HL-60 (cell line): ENCODE data around the gene COG8.

ENCODE experiments used
- DNase-seq, 2 experiments: peaks; one replicate each; pipeline ENCODE4 v3.0.0-alpha.2; 2010 to 2020; ENCODE audit warnings: low read depth in 1 of 2, low spot score in 1 of 2
- H3K27ac ChIP-seq: fragments of 250-450 bp; sonication (Bioruptor Pico); replicated peaks from 2 replicates; pipeline ENCODE4 v1.5.1; 2020; ENCODE audit warnings: mild to moderate bottlenecking, moderate library complexity
- H3K27me3 ChIP-seq: fragments of 250-450 bp; sonication (Bioruptor Pico); 2 replicates; pipeline ENCODE4 v1.5.1; 2021; ENCODE audit warnings: mild to moderate bottlenecking, moderate library complexity; ENCODE audit not compliant: insufficient read depth, poor library complexity, severe bottlenecking
- H3K4me3 ChIP-seq: replicated peaks from 2 replicates; pipeline ENCODE4 v1.5.1; 2011; ENCODE audit warnings: mild to moderate bottlenecking, control low read depth, low read length; ENCODE audit not compliant: insufficient read depth
- GABPA ChIP-seq: IDR thresholded peaks from 2 replicates; pipeline ENCODE4 v1.6.1; 2012; ENCODE audit warnings: low read depth
- POLR2AphosphoS5 ChIP-seq: IDR thresholded peaks from 2 replicates; pipeline ENCODE4 v1.6.1; 2012; ENCODE audit warnings: low read depth
- SPI1 ChIP-seq: IDR thresholded peaks from 2 replicates; pipeline ENCODE4 v1.6.1; 2012; ENCODE audit warnings: low read depth, mild to moderate bottlenecking, borderline replicate concordance
- TF ChIP-seq, protein P1 (sequence below): IDR thresholded peaks from 2 replicates; pipeline ENCODE4 v1.6.1; 2012; ENCODE audit warnings: low read depth; ENCODE audit not compliant: insufficient replicate concordance
- TF ChIP-seq, protein P2 (sequence below): IDR thresholded peaks from one replicate; pipeline ENCODE4 v1.5.1; 2011; ENCODE audit warnings: low read length, control low read depth, inconsistent platforms; ENCODE audit not compliant: insufficient read depth

The COG8 gene

DNA sequence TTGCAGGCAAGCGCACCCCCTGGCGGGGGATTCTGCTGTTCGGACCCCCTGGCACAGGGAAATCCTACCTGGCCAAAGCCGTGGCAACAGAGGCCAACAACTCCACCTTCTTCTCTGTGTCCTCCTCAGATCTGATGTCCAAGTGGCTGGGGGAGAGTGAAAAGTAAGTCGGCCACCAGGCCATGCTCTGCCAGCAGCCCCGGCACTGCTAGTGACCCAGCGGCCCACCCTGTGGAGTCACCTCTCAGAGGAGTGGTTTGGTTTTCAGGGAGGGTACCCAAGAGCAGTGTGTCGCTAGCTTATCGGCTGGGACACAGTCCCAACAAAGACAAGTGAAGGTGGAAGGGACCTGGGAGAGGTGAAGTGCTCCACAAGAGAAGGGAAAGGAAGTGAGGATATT lies 20.0 kb downstream of the COG8 start:
- DNase-seq = no peak
- no peak overlapping the region for H3K27ac ChIP-seq
- TF ChIP-seq, protein P1, sequence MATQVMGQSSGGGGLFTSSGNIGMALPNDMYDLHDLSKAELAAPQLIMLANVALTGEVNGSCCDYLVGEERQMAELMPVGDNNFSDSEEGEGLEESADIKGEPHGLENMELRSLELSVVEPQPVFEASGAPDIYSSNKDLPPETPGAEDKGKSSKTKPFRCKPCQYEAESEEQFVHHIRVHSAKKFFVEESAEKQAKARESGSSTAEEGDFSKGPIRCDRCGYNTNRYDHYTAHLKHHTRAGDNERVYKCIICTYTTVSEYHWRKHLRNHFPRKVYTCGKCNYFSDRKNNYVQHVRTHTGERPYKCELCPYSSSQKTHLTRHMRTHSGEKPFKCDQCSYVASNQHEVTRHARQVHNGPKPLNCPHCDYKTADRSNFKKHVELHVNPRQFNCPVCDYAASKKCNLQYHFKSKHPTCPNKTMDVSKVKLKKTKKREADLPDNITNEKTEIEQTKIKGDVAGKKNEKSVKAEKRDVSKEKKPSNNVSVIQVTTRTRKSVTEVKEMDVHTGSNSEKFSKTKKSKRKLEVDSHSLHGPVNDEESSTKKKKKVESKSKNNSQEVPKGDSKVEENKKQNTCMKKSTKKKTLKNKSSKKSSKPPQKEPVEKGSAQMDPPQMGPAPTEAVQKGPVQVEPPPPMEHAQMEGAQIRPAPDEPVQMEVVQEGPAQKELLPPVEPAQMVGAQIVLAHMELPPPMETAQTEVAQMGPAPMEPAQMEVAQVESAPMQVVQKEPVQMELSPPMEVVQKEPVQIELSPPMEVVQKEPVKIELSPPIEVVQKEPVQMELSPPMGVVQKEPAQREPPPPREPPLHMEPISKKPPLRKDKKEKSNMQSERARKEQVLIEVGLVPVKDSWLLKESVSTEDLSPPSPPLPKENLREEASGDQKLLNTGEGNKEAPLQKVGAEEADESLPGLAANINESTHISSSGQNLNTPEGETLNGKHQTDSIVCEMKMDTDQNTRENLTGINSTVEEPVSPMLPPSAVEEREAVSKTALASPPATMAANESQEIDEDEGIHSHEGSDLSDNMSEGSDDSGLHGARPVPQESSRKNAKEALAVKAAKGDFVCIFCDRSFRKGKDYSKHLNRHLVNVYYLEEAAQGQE = no peak
- no peak for TF ChIP-seq GABPA
- TF ChIP-seq SPI1 = no peak
- no peak for TF ChIP-seq POLR2AphosphoS5
- TF ChIP-seq, protein P2, sequence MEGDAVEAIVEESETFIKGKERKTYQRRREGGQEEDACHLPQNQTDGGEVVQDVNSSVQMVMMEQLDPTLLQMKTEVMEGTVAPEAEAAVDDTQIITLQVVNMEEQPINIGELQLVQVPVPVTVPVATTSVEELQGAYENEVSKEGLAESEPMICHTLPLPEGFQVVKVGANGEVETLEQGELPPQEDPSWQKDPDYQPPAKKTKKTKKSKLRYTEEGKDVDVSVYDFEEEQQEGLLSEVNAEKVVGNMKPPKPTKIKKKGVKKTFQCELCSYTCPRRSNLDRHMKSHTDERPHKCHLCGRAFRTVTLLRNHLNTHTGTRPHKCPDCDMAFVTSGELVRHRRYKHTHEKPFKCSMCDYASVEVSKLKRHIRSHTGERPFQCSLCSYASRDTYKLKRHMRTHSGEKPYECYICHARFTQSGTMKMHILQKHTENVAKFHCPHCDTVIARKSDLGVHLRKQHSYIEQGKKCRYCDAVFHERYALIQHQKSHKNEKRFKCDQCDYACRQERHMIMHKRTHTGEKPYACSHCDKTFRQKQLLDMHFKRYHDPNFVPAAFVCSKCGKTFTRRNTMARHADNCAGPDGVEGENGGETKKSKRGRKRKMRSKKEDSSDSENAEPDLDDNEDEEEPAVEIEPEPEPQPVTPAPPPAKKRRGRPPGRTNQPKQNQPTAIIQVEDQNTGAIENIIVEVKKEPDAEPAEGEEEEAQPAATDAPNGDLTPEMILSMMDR = no peak
- no peaks in the 10 kb centered on the region for H3K27me3 ChIP-seq
- H3K4me3 ChIP-seq = no peak overlapping the region

DNA sequence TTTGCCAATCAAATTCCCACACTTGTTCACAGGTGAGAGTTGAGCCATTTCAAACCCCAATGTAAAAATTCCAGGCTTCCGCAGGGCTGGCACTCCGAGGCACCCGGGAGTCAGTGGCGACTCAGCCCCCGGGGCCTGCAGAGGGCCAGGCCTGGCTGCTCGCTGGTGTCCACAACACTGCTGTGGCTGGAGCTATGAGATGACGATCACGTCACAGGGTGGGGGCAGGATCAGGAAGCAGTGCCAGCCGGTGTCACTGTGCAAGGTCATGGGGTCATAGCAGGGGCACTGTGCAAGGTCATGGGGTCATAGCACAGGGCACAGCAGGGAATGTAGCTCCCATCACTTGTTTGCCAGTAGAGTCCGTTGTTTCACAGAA lies 20.5 kb downstream of the COG8 start:
- no peaks in the 10 kb centered on the region for H3K27me3 ChIP-seq
- no peak overlapping the region for H3K4me3 ChIP-seq
- DNase-seq = no peak
- no peak overlapping the region for H3K27ac ChIP-seq
- TF ChIP-seq, protein P1 = no peak
- no peak for TF ChIP-seq GABPA
- no peak for TF ChIP-seq SPI1
- TF ChIP-seq, protein P2 = no peak
- TF ChIP-seq POLR2AphosphoS5 = no peak

DNA sequence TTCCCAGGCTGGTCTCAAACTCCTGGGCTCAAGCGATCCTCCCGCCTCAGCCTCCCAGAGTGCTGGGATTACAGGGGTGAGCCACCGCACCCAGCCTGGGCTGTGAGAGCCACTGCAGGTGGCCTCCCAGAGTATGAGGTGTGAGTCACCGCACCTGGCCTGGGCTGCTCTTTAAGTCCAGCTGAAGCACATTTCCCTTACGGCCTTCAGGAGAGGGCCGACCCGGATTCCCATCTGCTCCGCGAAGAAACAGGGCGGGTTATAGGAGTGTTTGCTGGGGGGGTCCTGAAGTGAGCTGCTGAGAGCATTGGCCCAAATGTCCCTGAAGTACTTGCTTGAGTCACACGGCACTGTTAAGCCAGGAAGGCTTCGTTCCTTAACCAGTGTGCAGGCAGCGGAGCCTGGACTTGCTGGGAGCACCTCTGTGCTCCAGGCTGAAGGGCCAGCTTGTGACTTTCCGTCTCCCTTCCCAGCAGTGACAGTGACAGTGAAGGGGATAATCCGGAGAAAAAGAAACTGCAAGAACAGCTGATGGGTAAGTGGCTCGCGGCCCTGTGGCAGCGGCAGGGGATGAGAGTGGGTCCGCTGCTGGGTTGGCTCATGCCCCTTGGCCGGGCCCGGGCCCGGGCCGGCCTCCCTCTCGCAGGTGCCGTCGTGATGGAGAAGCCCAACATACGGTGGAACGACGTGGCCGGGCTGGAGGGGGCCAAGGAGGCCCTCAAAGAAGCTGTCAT lies 21.0 kb downstream of the COG8 start:
- no peaks in the 10 kb centered on the region for H3K27me3 ChIP-seq
- no peak for DNase-seq
- no peak for TF ChIP-seq SPI1
- no peak for TF ChIP-seq GABPA
- TF ChIP-seq, protein P1 = no peak
- no peak for TF ChIP-seq POLR2AphosphoS5
- TF ChIP-seq, protein P2 = no peak
- H3K4me3 ChIP-seq = no peak overlapping the region
- H3K27ac ChIP-seq = no peak overlapping the region
